HCT116 (cell line): Measurements from ENCODE around the gene SEZ6L2. TPM values are rescaled to one million over a fixed set of nuclear protein-coding genes. Genes with fewer than 3 reads are reported as not detected.

Experiments
- ATAC-seq: fragments of 200-7000 bp; cut with Tn5 transposase; 2 replicates; pipeline ENCODE4 v1.9.1; 2020; ENCODE audit warnings: mild to moderate bottlenecking, moderate library complexity
- BruUV-seq: library from RNA; stranded (reverse); fragments of 400-500 nt; replicated peaks from 2 replicates; lab custom pipeline; 2021; lab: Mats Ljungman, UMichigan
- CTCF ChIA-PET: fragments of 300-600 bp; sonication (Branson Sonifier 250); formaldehyde crosslinking; loops from one replicate; lab custom pipeline; 2021; ENCODE audit warnings: antibody characterized with exemption; lab: Charles Lee
- POLR2A ChIA-PET: fragments of 300-600, 350-600 bp; sonication (Branson Sonifier 250); formaldehyde crosslinking; loops from one replicate; lab custom pipeline; 2021; ENCODE audit warnings: antibody characterized with exemption; lab: Charles Lee
- RAD21 ChIA-PET, 2 experiments: fragments of 300-600 bp; sonication (Branson Sonifier 250); formaldehyde crosslinking; loops; one replicate each; lab custom pipeline; 2023; ENCODE audit warnings: low total read pairs in 2 of 2; ENCODE audit not compliant: uncharacterized antibody in 2 of 2, unreplicated experiment in 2 of 2, low non-redundant PET in 1 of 2; lab: Charles Lee
- DNase-seq: peaks from one replicate; pipeline ENCODE4 v3.0.0-alpha.2; 2010; ENCODE audit warnings: low read depth, low spot score
- H2AFZ ChIP-seq: fragments of 200-600 bp; shearing (Covaris generic), sonication (generic); 2 replicates; pipeline ENCODE4 v1.6.1; 2017; ENCODE audit warnings: low read depth, mixed run types, mixed read lengths, antibody characterized with exemption, low read length; ENCODE audit not compliant: poor library complexity, severe bottlenecking
- H3K27ac ChIP-seq: 2 replicates; pipeline ENCODE4 v1.5.1; 2012; ENCODE audit warnings: low read depth, low read length
- H3K27me3 ChIP-seq: fragments of 200-600 bp; sonication (generic); 2 replicates; pipeline ENCODE4 v1.6.1; 2016; ENCODE audit warnings: mixed run types, low read length, mixed read lengths; ENCODE audit not compliant: insufficient read depth
- H3K36me3 ChIP-seq, 2 experiments: fragments of 200-500 bp in 1 of 2; fragments of 200-600 bp in 1 of 2; sonication (Bioruptor generic) in 1 of 2; sonication (generic) in 1 of 2; 2 replicates each; pipeline versions ENCODE4 v1.5.1 to v1.6.1; 2014 to 2016; ENCODE audit warnings: low read length in 2 of 2, inconsistent platforms in 1 of 2, mixed read lengths in 1 of 2, mixed run types in 1 of 2; ENCODE audit not compliant: insufficient read depth in 2 of 2, control insufficient read depth in 1 of 2
- H3K4me1 ChIP-seq, 2 experiments: fragments of 200-600 bp in 1 of 2; sonication (generic) in 1 of 2; 2 replicates each; pipeline versions ENCODE4 v1.5.1 to v1.6.1; 2012 to 2017; ENCODE audit warnings: low read length in 2 of 2, inconsistent platforms in 1 of 2, mild to moderate bottlenecking in 1 of 2, mixed read lengths in 1 of 2, mixed run types in 1 of 2, moderate library complexity in 1 of 2; ENCODE audit not compliant: insufficient read depth in 2 of 2, control insufficient read depth in 1 of 2
- H3K4me2 ChIP-seq: fragments of 200-600 bp; sonication (generic); 2 replicates; pipeline ENCODE4 v1.6.1; 2017; ENCODE audit warnings: mixed run types, low read length, mixed read lengths
- H3K4me3 ChIP-seq, 2 experiments: fragments of 200-600 bp in 1 of 2; sonication (generic) in 1 of 2; replicated peaks in 1 of 2; 2 replicates each; pipeline ENCODE4 v1.5.1; 2011 to 2016; ENCODE audit warnings: low read length in 2 of 2, control low read depth in 1 of 2, low read depth in 1 of 2, mild to moderate bottlenecking in 1 of 2, mixed read lengths in 1 of 2, mixed run types in 1 of 2
- H3K79me2 ChIP-seq: fragments of 200-600 bp; sonication (generic); 2 replicates; pipeline ENCODE4 v1.6.1; 2017; ENCODE audit warnings: mild to moderate bottlenecking, mixed run types, low read length, moderate library complexity, mixed read lengths; ENCODE audit not compliant: insufficient read depth
- H3K9ac ChIP-seq: fragments of 200-600 bp; sonication (generic); 2 replicates; pipeline ENCODE4 v1.6.1; 2016; ENCODE audit warnings: low read length, mixed read lengths
- H3K9me2 ChIP-seq: fragments of 200-600 bp; sonication (generic), shearing (Covaris generic); 2 replicates; pipeline ENCODE4 v1.6.1; 2017; ENCODE audit warnings: mixed run types, mild to moderate bottlenecking, moderate library complexity; ENCODE audit not compliant: insufficient read depth
- H3K9me3 ChIP-seq, 2 experiments: fragments of 200-500 bp in 1 of 2; fragments of 200-600 bp in 1 of 2; sonication (Bioruptor generic) in 1 of 2; sonication (generic) in 1 of 2; 2 replicates each; pipeline ENCODE4 v1.6.1; 2014 to 2017; ENCODE audit warnings: low read length in 2 of 2, mixed read lengths in 2 of 2, inconsistent platforms in 1 of 2, low read depth in 1 of 2, mild to moderate bottlenecking in 1 of 2, mixed run types in 1 of 2, moderate library complexity in 1 of 2; ENCODE audit not compliant: control insufficient read depth in 1 of 2, insufficient read depth in 1 of 2
- H4K20me1 ChIP-seq: fragments of 200-600 bp; sonication (generic), shearing (Covaris generic); 2 replicates; pipeline ENCODE4 v1.6.1; 2017; ENCODE audit warnings: mixed run types, mild to moderate bottlenecking, moderate library complexity; ENCODE audit not compliant: insufficient read depth
- CBX3 ChIP-seq: IDR thresholded peaks from 2 replicates; pipeline ENCODE4 v1.6.1; 2012; ENCODE audit warnings: low read depth
- ELF1 ChIP-seq: IDR thresholded peaks from 2 replicates; pipeline ENCODE4 v1.6.1; 2012; ENCODE audit warnings: low read depth, borderline replicate concordance
- EZH2 ChIP-seq: fragments of 200-600 bp; sonication (generic); IDR thresholded peaks from 2 replicates; pipeline ENCODE4 v1.6.1; 2017; ENCODE audit warnings: antibody characterized with exemption, mixed run types
- POLR2A ChIP-seq: IDR thresholded peaks from 2 replicates; pipeline ENCODE4 v1.7.0; 2011; ENCODE audit warnings: borderline replicate concordance; ENCODE audit not compliant: insufficient read depth, insufficient read length; ENCODE audit errors: extremely low read depth
- POLR2AphosphoS5 ChIP-seq: IDR thresholded peaks from 2 replicates; pipeline ENCODE4 v1.6.1; 2011; ENCODE audit warnings: mild to moderate bottlenecking, low read depth, low read length, moderate library complexity
- ZBTB33 ChIP-seq: IDR thresholded peaks from 2 replicates; pipeline ENCODE4 v1.6.1; 2011; ENCODE audit warnings: mild to moderate bottlenecking, low read length, moderate library complexity; ENCODE audit not compliant: insufficient replicate concordance; ENCODE audit errors: extremely low read depth
- ZFX ChIP-seq: fragments of 450-650 bp; IDR thresholded peaks from 2 replicates; pipeline ENCODE4 v1.6.1; 2017
- intact Hi-C: fragments of 100-400 bp; cut with micrococcal nuclease; formaldehyde crosslinking; loops from 2 replicates; pipeline ENCODE4 v1.10.0; 2022
- total RNA-seq: library from RNA; stranded (reverse); gene quantifications from one replicate; pipeline ENCODE4 v1.2.1, GENCODE V29; 2021; ENCODE audit not compliant: unreplicated experiment

Gene SEZ6L2
- total RNA-seq, 1 experiment from 2014 or later = 49.3 TPM

GRCh38 chr16:29925105-29925756 lies 25.9 kb upstream of the SEZ6L2 start:
- CTCF ChIA-PET = interaction anchor here (0.7 to 1.1 kb wide), 2 partner anchors 9 to 48 kb away, joined by 3 read pairs; partner anchors contain the start of gene TAOK2

More at GRCh38 chr16:29925105-29925756, 25.9 kb upstream of the SEZ6L2 start:
- Histone ChIP-seq H3K4me1 (peaks cover 12 to 23% of the 10 kb centered on the region in 2 experiments), H3K9me2 (no peaks in the 10 kb centered on the region), H3K27ac (peak overlapping the region; percentile 78), H3K4me2 (peak overlapping the region; percentile 99), H3K27me3 (no peaks in the 10 kb centered on the region), H4K20me1 (no peaks in the 10 kb centered on the region), H3K4me3 (peak overlapping the region; percentile 60 to 92), H3K9me3 (no peaks in the 10 kb centered on the region), H3K9ac (peak overlapping the region; percentile 89), H2AFZ (no peak overlapping the region), H3K36me3 (peaks cover 19 to 22% of the 10 kb centered on the region in 2 experiments; a peak in 3 of 4 replicates), H3K79me2 (peaks cover 47% of the 10 kb centered on the region)
- no TSS peak for BruUV-seq
- intact Hi-C loops = loop anchor here (5.0 kb wide), 1 partner anchor 47 kb away; the partner anchor contains the start of gene TAOK2
- no peak for DNase-seq
- ChIA-PET RAD21 (interaction anchor here in 1 of 2 experiments (0.6 to 1.3 kb wide), 2 partner anchors 48 to 236 kb away, joined by 3 read pairs; no protein-coding TSS in a partner anchor), POLR2A (interaction anchor here (0.6 to 2.5 kb wide), 5 partner anchors 11 to 725 kb away, joined by 3 to 9 read pairs (median 7); partner anchors contain the start of genes ASPHD1, PRR14 and SEZ6L2)
- peak; percentile 25 for ATAC-seq
- TF ChIP-seq ZBTB33 = no peak
- TF ChIP-seq POLR2AphosphoS5 = no peak
- no peak for TF ChIP-seq ZFX
- no peak for TF ChIP-seq POLR2A
- TF ChIP-seq CBX3 = no peak
- TF ChIP-seq ELF1 = no peak
- TF ChIP-seq EZH2 = no peak
- TF ChIP-seq, all 23 proteins: peak for 0
